ENCODE measurements around the gene LINC00305.

LINC00305 gene

DNA sequence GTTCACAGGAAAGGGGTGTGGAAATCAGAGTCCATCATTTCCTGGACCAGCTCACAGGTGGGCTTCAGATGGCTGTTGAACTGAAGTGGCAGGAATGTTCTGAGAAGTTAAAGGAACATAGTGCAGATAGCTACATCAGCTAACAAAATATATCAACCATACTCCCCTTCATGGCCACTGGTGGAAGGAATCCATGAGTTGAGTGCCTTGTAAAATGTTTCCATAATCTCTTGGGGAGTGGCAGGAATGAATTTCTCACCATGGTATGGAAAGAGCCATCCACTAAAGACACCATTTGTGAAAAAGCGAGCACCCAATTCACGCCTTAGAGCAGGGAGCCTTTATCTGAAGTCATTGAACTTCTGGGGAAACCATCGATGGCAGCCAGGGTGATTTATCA lies at the start of gene LINC00305:
Gene LINC00305 (minus strand): TSS at position 101 of the 400 bp plus-strand sequence.
- H3K4me3 ChIP-seq (ENCODE audit: low read depth, low read length), result no peak within 1 kb of the TSS
- no peak for DNase-seq (ENCODE audit: low read depth)
- TF ChIP-seq CTCF (IDR thresholded peaks at IDR 0.05; ENCODE audit: control insufficient read depth, extremely low read depth, insufficient read depth), result no peak

- DNase-seq (ENCODE audit: low read depth), result no peak
- H3K4me3 ChIP-seq (ENCODE audit: low read depth, low read length), result no peak overlapping the region
- no peak for TF ChIP-seq CTCF (IDR thresholded peaks at IDR 0.05; ENCODE audit: control insufficient read depth, extremely low read depth, insufficient read depth)
Observed at GRCh38 chr18:64191069-64191468, 42.2 kb upstream of the LINC00305 start.

DNA sequence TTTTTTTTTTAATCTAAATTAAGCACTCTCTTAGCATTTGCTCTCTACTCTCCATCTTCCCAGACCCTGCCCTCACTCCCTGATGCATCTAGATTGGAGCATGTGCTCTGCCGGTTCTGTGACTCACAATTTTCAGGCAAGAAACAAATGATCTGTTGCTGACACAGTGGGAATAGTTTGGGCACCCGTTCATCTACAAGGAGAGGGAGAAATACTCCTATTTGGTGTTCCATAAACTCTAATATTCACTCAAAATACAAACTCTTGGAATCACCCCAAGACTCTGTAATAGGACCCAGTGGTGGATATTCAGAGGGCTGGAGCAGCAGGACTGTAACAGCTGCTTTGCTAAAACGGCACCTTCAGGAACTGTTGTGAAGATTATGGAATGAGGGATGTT lies 37.1 kb upstream of the LINC00305 start:
- H3K4me3 ChIP-seq (ENCODE audit: low read depth, low read length), result no peak overlapping the region
- DNase-seq (ENCODE audit: low read depth), result no peak
- no peak for TF ChIP-seq CTCF (IDR thresholded peaks at IDR 0.05; ENCODE audit: control insufficient read depth, extremely low read depth, insufficient read depth)

GRCh38 chr18:64183665-64184064 lies 34.8 kb upstream of the LINC00305 start:
- no peak for TF ChIP-seq CTCF (IDR thresholded peaks at IDR 0.05; ENCODE audit: control insufficient read depth, extremely low read depth, insufficient read depth)
- H3K4me3 ChIP-seq (ENCODE audit: low read depth, low read length), result no peak overlapping the region
- DNase-seq (ENCODE audit: low read depth), result no peak

GRCh38 chr18:64180617-64181016 lies 31.7 kb upstream of the LINC00305 start:
- no peak overlapping the region for H3K4me3 ChIP-seq (ENCODE audit: low read depth, low read length)
- no peak for TF ChIP-seq CTCF (IDR thresholded peaks at IDR 0.05; ENCODE audit: control insufficient read depth, extremely low read depth, insufficient read depth)
- no peak for DNase-seq (ENCODE audit: low read depth)

GRCh38 chr18:64180171-64180570 lies 31.3 kb upstream of the LINC00305 start:
- H3K4me3 ChIP-seq (ENCODE audit: low read depth, low read length), result no peak overlapping the region
- TF ChIP-seq CTCF (IDR thresholded peaks at IDR 0.05; ENCODE audit: control insufficient read depth, extremely low read depth, insufficient read depth), result no peak
- DNase-seq (ENCODE audit: low read depth), result no peak

GRCh38 chr18:64179556-64180080 lies 30.7 kb upstream of the LINC00305 start:
- no peak for TF ChIP-seq CTCF (IDR thresholded peaks at IDR 0.05; ENCODE audit: control insufficient read depth, extremely low read depth, insufficient read depth)
- no peak overlapping the region for H3K4me3 ChIP-seq (ENCODE audit: low read depth, low read length)
- no peak for DNase-seq (ENCODE audit: low read depth)

Data from LNCaP clone FGC (cell line).